Islet precursor cell (in vitro differentiated cells): ENCODE results near the gene CFHR2.
"Not testable (repeated sequence)": the region's sequence is repeated elsewhere in the genome, so short reads cannot be mapped to it uniquely, and the experiment has no call there.

Source experiments
- DNase-seq: peaks from one replicate; pipeline ENCODE4 v3.0.0-alpha.2; 2018

CFHR2 gene

DNA sequence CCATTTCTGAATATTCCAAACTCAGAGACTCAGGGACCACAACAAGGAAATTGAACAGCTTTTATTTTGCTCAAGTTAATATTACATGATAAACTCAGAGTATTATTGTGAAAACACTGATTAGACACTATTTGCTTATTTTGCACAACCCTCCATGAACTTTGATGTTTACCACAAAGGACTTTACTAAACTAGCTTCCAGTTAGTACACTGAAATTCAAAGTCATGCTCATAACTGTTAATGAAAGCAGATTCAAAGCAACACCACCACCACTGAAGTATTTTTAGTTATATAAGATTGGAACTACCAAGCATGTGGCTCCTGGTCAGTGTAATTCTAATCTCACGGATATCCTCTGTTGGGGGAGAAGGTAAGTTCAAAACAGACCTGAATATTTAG, at the start of gene CFHR2:
TSS of gene CFHR2 (plus strand) at position 171 of the 400 bp plus-strand sequence. CDS start at position 314, 143 bp downstream.
- not testable (repeated sequence) for DNase-seq

DNA sequence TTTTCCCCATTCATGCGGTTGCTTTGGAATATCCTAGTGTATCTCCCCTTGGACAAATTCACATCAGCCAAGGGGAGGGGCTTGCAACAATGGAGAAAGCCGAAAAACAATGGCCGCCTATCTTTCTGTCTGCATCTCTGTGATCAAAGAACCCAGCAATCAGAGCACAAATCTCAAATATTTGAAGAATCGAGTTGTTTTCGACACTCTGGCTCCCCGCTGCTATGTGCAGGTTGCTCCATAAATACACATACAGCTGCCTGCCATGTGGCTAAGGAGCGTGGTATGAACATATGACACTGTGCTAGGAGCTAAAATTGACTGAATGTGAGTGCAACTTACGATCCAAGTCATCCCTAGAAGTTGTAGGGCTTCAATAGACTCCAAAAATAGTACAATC, 47.2 kb upstream of the CFHR2 start:
- DNase-seq = no peak

DNA sequence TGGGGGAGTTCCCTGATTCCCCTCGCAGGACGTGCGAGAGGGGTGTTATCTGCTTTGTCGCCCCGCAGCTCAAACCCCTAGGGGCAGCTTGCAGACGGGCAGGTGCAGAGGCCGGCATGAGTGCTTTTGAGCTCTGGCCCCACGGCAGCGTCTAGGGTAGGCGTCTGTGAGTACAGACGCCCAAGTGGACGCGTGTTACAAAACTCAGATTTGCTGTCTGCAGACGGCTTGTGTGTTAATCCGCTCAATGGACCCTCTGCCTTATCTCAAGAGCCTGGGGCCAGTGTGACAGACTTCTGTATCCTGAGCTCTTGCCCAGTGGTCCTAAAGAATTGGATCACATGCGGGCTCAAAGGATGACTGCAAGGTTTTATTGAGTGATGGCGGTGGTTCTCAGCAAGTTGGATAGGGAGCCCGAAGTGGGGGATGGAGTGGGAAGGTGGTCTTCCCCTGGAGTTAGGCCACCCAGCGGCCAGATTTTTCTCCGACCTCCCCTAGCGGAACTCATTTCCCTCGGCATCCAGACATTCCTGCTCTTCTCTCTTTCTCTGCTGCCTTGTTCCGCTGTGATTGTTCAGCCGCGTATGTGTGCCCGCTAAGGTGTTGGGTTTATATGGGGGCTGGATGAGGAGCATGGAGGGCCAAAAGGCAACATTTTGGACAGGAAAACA, 46.2 kb upstream of the CFHR2 start:
- DNase-seq = peak; percentile 56

DNA sequence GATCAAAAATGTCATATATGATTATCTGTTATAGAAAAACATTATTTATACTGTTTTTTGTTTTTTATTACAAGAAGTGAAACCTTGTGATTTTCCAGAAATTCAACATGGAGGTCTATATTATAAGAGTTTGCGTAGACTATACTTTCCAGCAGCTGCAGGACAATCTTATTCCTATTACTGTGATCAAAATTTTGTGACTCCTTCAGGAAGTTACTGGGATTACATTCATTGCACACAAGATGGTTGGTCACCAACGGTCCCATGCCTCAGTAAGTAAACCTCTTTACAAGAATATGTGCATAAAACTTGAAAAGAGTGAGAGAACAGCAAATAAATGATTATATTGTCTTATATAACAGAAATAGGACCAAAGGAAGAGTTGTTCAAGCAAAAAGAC, 41.2 kb upstream of the CFHR2 start:
- DNase-seq = no peak

DNA sequence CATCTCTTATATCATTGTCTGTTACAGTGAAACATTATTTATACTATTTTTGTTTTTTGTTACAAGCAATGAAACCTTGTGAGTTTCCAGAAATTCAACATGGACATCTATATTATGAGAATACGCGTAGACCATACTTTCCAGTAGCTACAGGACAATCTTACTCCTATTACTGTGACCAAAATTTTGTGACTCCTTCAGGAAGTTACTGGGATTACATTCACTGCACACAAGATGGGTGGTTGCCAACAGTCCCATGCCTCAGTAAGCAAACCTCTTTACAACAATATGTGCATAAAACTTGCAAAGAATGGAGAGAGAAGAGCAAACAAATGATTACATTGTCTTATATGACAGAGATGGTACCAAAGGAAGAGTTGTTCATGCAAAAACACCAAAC, 33.3 kb upstream of the CFHR2 start:
- no peak for DNase-seq

DNA sequence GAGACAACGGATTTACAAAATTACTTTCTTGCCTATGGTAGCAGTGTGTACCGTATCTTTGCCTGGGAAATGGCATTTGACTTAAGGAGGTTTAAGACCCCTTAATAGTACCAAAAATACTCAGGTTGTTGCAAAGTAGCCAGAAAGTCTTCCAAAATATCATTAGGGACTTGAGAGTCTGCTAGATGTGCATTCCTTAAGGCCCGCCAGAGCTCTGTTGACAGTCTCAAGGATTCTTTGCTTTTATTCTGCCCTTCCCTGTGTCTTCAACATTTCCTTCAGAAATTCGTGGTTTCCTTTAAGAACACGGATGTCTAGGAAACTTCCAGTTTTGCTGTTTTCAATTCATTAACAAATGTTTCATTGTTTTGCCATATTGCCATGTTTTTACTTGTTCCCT, 31.3 kb upstream of the CFHR2 start:
- DNase-seq = peak; percentile 52

DNA sequence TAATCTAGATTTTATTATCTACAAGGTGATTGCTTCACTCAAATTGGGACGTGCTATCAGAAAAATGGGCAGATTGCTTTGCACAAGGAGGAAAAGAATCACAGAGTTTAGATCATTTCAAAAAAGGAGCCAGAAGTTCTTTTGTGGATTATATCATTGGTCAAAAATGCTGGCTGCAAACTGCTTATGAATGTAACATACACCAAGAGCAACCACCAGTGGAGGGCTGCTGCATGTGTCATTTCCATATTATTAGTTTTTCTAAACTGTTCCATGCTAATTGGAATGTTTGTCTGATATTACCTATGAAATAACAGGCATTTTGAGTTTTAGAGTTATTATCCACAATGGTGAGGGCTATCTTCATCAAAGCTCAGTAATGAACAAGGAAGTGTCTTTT, 16.7 kb upstream of the CFHR2 start:
- not testable (repeated sequence) for DNase-seq

DNA sequence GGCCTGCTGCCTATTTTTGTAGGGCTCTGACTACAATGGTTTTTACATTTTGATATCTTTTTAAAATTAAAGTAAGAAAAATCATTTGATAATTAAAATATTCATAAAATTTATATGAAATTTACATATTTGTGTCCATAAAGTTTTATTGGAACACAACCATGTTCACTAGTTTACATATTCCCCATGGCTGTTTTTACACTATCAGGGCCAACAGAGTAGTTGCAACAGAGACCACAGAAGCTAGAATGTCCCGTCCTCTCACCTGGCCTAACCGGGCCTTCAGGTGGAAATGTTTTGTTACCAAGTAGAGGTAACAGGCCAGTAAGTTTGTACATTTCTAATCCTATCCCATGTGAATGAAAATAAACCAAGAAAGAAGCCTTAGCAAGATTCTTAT, 10.7 kb upstream of the CFHR2 start:
- DNase-seq = not testable (repeated sequence)

DNA sequence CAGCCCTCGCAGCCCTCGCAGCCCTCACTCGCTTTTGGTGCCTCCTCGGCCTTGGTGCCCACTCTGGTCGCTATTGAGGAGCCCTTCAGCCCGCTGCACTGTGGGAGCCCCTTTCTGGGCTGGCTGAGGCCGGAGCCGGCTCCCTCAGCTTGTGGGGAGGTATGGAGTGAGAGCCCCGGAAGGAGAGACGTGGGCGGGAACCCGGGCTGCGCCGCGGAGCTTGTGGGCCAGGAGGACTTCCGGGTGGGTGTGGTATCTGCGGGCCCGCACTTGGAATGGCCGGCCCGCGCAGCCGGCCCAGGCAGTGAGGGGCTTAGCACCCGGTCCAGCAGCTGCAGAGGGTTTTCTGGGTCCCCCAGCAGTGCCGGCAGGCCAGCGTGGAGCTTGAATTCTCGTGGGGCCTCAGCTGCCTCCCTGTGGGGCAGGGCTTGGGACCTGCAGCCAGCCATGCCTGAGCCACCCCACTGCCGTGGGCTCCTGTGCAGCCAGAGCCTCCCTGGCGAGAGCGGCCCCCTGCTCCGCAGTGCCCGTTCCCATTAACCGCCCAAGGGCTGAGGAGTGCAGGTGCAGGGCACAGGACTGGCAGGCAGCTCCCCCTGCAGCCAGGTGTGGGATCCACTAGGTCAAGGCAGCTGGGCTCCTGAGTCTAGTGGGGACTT, 9.9 kb upstream of the CFHR2 start:
- no peak for DNase-seq

DNA sequence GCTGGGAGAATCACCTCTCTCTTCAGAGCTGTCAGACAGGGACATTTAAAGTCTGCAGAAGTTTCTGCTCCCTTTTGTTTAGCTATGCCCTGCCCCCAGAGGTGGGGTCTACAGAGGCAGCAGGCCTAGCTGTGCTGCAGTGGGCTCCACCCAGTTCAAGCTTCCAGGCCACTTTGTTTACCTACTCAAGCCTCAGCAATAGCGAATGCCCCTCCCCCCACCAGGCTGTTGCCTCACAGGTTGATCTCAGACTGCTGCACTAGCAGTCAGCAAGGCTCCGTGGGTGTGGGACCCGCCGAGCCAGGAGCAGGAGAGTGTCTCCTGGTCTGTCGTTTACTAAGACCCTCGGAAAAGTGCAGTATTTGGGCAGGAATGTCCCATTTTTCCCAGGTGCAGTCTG, 2.1 kb upstream of the CFHR2 start:
- not testable (repeated sequence) for DNase-seq

DNA sequence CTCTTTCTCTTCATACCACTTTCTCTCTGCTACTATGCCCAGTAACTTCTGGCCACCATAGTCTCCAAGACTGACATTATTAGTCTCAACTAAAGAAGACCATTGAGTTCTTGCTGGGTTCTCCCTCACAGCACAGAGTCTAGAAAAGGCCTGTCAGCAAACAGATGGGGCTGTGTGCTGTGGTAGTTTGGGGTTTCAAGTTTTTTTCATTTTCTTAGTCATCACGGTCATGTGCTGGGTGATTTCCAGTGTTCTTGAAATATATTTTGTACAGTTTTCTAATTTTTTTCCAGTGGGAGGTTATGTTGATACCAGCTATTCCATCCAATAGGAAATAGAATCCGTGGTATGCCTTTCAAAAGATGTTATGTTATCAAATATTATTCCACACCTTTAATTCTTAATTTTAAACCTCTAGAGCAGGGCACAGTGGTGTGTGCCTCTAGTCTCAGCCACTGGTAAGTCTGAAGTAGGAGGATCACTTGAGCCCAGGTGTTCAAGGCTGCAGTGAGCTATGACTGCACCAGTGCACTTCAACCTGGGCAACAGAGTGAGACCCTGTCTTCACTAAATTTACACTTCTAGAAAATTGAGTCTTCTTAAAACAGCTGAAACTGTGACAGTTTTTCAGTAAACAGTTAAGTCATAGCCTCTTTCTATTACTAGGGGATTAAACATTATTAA, 8.3 kb downstream of the CFHR2 start:
- no peak for DNase-seq

DNA sequence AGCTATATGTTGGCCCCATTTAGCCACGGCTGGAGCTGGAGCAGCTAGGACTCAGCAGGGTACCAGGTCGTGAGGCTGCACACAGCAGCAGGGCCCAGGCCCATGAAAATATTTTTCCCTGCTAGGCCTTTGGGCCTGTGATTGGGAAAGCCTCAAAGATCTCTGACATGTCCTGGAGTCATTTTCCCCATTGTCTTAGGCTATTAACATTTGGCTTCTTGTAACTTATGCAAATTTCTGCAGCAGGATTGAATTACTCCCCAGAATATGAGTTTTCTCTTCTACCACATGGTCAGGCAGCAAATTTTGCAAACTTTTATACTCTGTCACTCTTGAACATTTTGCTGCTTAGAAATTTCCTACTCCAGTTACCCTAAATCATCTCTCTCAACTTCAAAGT, 11.2 kb downstream of the CFHR2 start:
- no peak for DNase-seq

DNA sequence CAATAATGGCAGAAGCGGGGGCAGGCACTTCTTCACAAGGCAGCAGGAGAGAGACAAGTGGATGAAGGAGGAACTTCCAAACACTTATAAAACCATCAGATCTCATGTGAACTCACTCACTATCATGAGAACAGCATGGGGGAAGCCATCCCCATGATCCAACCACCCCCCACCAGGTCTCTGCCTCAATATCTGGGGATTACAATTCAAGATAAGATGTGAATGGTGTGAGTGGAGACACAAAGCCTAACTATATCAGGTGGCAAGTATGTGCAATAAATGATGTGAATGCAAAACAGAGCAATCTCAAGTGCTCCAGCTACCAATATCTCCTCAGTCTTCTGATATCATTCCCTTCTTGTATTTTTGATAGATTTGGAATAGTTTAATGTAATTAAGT, 12.4 kb downstream of the CFHR2 start:
- DNase-seq = no peak

DNA sequence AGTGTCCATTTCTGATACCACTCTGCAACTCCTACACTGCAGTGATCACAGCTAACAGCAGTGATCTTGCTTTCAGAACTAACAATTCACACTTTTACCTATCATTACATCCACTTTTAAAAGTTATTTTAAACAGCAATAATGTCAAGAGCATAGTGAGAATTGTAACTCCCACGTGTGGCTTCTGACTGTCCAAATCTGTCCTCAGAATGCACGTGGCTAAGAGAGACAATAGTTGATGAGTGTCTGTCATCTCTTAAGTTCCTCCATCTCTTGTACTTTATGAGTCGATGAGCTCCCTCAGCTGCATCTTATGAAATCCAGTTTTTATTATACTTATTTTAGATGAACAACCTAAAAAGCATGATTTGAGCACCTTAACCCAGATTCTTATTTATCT, 17.3 kb downstream of the CFHR2 start:
- no peak for DNase-seq

DNA sequence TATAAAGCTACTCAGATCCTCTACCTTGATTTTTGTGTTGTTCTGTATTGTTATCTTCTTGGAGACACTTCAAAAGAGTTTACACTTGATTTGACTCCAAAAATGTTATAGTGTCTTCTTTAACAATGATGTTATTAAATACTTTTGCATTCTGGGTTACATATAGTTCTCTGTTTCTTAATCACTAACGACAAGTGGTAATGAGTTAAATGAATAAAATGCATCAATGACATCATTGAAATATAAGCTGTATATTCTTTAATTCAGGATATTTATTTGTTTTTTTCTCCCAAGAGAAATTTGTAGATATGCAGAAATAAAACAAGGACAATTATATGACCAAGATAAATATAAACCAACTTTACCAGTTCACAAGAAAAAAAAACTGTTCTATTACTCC, 26.6 kb downstream of the CFHR2 start:
- DNase-seq = no peak

DNA sequence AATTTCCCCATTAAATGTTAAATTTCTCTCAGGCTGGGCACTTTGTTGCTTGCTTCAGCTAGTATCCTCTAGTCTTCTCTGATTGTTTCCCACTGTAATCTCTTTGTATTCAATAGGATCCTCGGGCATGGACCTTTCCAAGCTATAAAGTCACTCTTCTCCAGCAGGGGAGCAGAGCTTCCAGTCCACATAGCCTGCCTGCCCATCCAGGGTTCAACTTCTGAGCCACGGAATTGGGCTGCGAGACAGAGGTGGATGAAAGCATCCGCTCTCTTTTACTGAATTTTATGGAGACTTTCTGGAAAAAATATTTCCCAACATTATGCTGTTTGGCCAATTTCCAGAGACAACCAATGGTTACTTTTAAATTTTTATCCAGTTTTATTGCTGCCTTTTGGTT, 32.7 kb downstream of the CFHR2 start:
- DNase-seq = no peak

DNA sequence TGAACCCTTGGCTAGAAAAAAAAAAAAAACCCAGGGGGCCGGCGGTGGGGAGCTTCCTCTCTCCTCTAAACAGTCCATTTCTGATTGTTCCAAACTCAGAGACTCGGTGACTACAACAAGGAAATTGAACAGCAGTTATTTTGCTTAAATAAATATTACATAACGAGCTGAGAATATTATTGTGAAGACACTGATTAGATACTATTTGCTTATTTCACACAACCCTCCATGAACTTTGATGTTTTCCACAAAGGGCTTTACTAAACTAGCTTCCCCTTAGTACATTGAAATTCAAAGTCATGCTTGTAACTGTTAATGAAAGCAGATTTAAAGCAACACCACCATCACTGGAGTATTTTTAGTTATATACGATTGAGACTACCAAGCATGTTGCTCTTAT, 33.7 kb downstream of the CFHR2 start, which contains the start of gene CFHR5:
TSS of gene CFHR5 (plus strand) at position 279 of the 400 bp plus-strand sequence. CDS start at position 388, 109 bp downstream.
- DNase-seq = no peak

DNA sequence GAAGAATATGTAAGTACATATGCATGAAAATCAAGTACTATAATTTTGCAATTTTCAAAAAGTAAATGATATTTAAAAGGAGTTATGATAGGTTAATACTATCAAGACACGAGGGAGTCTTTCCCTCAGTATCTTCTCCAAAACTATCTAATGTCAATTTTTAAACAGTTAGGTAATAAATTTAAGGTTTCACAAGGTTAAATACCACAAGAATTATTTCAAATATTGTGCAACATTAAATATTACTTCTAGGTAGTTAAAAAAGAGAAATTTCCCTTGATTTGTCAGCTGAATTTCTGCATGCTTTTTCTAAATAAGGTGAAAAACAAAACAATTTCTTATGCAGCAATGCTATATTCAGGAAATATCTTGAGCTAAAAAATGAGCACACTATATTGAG, 37.3 kb downstream of the CFHR2 start:
- no peak for DNase-seq

DNA sequence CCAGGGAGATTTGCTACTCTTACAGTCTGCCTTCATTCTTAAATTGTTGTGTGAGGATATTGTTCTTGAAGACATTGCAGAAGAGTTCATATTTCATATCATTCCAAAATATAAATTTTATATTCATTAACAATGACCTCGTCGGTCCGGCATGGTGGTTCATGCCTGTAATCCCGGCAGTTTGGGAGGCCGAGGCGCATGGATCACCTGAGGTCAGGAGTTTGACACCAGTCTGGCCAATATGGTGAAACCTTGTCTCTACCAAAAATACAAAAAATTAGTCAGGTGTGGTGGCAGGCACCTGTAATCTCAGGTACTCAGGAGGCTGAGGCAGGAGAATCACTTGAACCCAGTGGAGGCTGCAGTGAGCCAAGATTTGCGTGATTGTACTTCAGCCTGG, 38.7 kb downstream of the CFHR2 start:
- DNase-seq = not testable (repeated sequence)

DNA sequence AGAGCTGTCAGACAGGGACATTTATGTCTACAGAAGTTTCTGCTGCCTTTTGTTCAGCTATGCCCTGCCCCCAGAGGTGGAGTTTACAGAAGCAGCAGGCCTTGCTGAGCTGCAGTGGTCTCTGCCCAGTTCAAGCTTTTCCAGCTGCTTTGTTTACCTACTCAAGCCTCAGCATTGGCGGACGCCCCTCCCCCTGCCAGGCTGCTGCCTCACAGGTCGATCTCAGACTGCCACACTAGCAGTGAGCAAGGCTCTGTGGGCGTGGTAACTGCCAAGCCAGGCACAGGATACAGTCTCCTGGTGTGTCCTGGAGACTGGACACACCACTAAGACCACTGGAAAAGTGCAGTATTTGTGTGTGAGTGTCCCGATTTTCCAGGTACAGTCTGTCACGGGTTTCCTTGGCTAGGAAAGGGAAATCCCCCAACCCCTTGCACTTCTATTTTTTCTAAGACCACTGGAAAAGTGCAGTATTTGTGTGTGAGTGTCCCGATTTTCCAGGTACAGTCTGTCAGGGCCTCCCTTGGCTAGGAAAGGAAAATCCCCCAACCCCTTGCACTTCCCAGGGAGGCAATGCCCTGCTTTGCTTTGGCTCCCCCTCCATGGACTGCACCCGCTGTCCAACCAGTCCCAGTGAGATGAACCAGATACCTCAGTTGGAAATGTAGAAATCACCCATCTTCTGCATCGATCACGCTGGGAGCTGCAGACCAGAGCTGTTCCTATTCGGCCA, 48.5 kb downstream of the CFHR2 start:
- DNase-seq = peak; percentile 97

DNA sequence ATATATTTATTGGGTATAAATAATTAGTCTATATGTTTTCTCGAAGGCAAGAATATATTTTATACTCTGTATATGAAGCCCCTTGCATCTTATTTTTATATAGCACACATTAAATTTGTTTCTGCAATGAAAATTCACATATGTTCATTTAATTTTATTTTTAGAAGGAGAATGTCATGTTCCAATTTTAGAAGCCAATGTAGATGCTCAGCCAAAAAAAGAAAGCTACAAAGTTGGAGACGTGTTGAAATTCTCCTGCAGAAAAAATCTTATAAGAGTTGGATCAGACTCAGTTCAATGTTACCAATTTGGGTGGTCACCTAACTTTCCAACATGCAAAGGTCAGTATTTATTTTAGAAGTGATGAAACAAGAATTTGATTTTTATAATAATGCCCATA, 50.4 kb downstream of the CFHR2 start:
- DNase-seq = no peak

DNA sequence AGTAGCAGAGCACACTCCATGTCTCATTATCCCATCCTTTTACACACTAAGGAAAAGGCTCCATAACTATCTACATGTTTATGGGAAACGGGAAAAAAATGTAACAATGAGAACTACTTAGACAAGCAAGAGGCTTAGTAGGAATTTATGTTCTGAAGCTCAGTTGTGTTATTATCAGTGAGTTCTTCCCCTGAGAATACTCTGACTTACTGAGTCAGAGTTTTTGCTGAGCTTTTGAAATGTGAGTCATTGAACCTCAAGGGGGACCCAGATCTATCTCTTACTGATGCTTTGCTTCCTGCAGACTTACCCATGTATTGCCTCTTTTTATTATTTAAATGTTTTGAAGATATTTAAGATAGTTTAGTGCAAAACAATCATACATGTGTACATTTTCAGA, 53.9 kb downstream of the CFHR2 start:
- DNase-seq = no peak

DNA sequence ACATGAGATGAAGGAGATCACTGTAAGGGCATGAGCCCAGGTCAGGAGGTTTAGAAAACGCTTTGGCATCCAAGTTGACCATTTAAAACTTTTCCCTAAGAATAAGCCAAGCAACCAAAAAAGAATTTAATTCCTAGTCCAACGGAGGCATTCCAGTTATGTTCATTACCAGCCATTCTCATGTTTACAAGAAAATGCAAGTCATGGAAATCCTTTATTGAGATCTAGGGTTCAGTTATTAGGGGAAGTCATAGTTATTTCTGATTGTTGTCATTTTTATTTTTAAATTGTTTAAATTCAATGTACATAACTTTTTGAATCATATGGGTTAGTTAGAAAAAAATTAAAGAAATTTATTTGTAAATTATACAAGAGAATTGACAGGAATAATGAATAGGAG, 58.3 kb downstream of the CFHR2 start:
- DNase-seq = no peak

DNA sequence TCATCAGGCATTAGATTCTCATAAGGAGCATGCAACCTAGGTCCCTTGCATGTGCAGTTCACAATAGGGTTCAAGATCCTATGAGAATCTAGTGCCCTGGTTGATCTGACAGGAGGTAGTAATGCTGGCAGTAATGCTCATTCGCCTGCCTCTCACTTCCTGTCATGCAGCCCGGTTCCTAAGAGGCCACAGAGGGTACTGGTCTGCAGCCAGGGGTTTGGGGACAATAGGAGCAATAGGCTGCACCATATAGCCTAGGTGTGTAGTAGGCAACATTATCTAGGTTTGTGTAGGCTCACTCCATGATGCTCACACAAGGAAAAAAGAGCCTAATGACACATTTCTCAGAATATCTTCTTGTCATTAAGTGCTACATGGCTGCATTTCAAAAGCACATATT, 59.6 kb downstream of the CFHR2 start:
- DNase-seq = no peak
